HG02943 (cell line): ENCODE data around the gene HMGN3.

ENCODE experiments used
- ATAC-seq: cut with Tn5 transposase; IDR thresholded peaks from one replicate; pipeline ENCODE4 v1.9.1; 2021; ENCODE audit warnings: mild to moderate bottlenecking, low read depth, moderate library complexity; ENCODE audit not compliant: unreplicated experiment

HMGN3 gene

DNA sequence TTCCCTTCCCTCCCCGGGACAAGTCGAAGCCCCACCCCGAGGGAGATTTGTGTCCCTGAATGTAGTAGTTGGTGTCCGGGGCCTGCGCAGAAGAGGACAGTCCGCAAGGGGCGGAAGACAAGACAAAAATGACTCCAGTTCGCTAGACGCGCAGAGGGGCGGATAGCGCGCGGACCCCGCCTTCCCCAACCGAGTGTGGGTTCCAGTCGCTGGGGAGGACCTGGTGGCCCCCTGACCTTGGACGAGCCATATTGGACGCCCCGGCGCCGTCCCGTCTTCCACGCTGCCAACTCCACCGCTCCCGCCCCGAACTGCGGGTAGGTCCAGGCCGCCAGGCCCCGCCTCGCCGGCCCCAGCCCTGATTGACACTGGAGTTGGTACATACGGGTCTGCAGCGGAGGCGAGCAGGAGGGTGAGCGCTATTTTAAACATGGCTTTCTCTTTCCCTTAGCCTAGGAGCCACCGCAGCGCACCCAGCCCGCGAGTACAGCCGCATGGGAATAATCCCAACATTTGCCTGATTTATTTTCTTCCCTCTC lies 802 bp downstream of the HMGN3 start:
- ATAC-seq: peak; percentile 75

DNA sequence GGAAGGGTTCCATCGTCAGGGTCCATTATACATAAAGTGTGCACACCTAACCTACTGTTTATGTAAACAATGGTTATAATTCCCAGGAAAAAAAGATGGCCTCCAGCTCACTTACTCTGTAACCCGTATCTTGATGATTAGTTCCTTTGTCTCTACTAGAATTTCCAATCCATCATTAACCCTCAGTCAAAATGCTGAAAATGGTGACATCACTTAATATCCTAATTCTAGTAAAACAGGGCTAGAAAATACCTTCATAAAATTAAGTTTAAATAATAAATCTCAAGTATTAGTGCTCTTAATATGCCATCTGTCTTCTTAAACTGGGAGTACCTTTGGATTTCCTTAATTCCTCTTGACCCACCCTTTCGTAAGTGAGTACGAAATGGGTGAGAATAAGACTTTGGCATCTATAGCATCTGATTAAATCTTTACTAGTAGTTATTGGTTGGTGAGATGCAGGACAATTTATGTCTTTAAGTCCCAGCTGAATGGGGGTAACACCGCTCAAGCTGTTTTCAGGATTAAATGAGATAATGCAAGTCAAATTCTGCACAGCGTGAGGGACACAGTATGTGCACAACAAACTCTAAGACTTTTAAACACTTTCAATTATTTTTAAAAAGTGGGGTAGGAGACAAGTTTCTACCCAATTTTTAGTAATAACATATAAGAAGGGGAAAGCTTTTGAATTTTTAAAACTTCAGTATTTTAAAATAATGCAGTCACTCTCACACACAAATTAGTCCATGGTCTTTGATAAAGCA lies 1.6 kb downstream of the HMGN3 start:
- ATAC-seq: no peak

DNA sequence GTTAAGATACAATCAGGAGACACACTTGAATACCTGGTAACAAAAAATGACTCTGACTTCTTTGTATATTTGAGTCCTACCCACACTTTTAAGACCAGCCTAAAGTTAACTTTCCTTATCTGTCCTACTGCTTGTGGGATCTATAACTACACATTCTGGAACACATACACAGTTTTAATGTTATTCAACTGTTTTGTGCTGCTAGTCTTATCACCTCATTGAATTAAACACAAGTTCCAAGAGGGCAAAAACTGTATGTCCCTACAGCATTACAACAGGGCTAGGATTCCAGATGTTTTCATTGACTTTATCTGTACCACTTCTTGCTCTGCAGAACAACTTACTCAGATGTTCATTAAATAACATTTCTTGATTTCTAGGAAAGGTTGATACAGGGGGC lies 2.8 kb downstream of the HMGN3 start:
- ATAC-seq: no peak

DNA sequence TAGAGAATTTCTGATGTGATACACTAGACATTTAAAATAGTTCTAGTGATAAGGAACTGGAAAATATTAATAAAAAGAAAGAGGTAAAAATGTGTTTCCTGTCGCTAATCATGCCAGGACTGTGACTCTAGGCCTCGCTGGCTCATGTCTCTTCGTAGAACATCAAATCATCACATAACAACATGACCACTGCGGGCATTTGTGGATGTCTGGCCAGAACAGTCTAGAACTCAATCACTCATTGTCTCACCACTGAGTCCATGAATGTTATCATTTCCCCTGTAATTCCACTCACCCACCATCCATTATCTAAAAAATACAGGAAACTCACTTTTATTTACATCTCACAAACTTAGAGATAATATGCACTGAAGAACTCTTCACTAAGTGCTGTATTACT lies 3.4 kb downstream of the HMGN3 start:
- no peak for ATAC-seq

DNA sequence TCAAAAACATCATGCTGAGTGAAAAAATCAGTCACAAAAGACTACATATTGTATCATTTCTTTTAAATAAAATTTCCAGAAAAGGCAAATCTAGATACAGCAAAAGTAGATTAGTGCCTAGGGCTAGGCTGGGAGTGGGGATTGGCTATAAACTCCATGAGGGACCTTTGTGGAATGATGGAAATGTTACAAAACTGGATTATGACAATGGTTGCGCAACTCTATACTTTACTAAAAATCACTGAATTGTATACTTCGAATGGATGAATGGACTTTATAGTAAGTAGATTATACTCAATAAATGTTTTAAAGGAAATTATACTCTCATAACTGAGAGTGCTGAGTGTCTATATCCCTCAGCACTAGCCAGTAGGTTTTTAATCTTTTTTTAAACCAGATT lies 4.3 kb downstream of the HMGN3 start:
- no peak for ATAC-seq

- no peak for ATAC-seq
Observed at GRCh38 chr6:79227445-79227844, 7.0 kb downstream of the HMGN3 start.

- no peak for ATAC-seq
Observed at GRCh38 chr6:79226660-79227059, 7.8 kb downstream of the HMGN3 start.

DNA sequence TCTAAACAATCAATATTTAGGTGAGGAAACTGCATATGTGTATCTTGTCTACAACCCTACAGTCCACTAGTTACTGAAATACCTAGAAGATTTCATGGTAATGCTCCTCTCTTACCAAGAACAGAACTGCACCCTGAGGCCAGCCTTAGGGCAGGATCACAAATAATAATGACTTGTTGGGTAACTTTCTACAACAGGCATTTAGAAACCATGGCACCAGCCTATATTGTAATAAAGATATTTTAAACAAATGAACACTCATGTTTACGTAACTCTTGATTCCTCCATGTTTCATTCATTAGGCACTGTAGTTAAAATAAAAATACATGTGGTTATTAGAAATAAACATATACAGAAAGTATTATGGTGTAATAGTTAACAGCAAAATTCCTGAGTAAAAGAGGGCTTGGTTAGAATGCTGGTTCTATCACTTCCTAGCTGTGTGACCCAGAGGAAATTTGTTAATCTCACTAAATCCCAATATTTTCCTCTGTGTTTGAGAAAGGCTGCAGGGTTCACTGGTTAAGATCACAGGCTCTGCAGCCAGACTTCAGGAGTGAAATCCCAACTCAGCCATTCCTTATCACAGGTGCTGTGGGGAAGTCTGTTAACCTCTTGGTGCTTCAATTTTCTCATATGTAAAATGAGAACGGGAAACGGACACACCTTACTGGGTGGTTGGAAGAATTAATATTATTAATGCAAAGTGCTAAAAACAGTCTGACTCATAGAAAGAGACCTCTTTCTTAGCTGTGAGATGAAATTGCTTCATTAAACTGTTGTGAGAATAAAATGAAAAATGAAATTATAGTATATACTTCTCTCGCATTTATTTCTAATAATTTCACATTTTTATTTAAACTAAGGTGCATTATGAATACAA lies 8.5 kb downstream of the HMGN3 start:
- ATAC-seq: no peak

- no peak for ATAC-seq
Observed at GRCh38 chr6:79223611-79224404, 10.7 kb downstream of the HMGN3 start.

DNA sequence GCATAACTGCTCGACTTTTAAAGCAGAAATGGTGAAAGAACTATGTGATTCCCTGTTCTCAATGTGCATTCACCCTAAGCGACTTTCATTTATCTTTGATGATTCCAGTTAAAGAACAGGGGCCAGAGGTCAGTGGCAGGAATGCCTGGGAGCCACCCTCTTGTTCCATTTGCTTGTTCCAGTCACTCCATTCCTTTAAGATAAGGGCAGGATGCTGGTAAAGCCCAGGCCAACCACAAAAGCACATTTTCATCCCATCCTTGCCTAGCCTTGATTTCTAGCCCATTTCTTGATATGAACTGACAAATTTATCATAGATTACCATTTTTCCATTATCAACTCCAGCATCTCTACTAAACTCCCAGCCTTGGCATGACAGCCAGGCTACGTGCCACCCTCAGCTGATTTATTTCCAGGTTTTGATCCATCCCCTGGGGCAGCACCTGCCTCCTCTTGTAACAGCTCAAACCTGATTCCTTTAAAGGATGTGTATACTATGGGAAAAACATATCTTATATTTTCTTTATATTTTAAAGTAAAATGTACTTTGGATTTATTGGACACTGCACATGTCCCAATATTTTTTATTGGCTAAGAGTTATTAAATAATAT lies 19.2 kb downstream of the HMGN3 start:
- no peak for ATAC-seq

GRCh38 chr6:79212859-79213258 lies 21.6 kb downstream of the HMGN3 start:
- no peak for ATAC-seq

GRCh38 chr6:79208816-79209215 lies 25.7 kb downstream of the HMGN3 start:
- ATAC-seq: no peak

- ATAC-seq: no peak
Observed at GRCh38 chr6:79203753-79204253, 30.7 kb downstream of the HMGN3 start.

GRCh38 chr6:79202556-79202955 lies 31.9 kb downstream of the HMGN3 start:
- no peak for ATAC-seq

- no peak for ATAC-seq
Observed at GRCh38 chr6:79201983-79202382, 32.5 kb downstream of the HMGN3 start.

DNA sequence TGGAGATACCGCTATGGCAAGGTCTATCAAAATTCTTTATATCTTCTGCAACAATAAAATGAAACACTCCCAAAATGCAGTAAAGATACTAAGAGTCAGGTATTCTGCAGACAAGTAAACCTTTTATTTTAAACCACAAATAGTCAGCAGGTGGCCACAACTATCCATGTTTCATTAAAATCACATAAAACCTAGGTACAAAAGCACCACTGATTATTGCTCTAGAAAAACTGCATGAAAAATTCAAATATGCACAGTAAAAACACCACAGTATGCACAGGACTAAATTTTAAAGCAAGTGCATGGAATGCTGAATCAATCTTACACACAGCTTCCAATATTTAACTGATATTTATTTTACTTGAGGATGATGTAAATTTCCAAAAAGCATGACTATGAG lies 33.3 kb downstream of the HMGN3 start:
- no peak for ATAC-seq

- ATAC-seq: no peak
Observed at GRCh38 chr6:79196912-79197311, 37.6 kb downstream of the HMGN3 start.

- ATAC-seq: no peak
Observed at GRCh38 chr6:79193971-79194370, 40.5 kb downstream of the HMGN3 start.

DNA sequence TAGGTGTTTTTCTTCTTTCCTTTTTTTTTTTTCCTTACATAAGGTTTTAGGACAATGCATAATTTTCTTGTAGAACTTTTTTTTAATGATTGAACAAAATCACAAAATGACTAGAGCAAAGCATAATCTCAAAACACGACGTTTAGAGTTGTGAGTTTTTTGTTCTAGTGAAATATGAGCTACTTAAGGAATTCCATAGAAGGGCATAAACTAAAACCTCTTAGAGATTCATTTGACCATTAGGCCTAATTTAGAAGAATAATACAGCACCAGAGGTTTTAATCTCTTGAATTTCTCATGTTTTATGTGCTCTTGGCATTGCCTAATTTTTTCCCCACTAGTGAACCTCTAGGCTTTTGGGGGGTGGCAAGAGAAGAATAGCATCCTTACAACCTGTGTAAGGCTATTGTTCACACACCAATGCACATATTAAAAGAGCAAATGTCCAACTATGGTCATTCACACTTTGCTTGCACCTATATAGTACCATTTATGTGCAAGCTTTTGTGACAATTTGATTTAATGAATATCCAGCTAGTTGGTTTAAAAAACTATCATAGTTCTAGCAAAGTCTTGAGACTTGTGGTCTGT lies 44.6 kb downstream of the HMGN3 start:
- no peak for ATAC-seq
